ENCODE results near the gene KRTAP5-8.

DNA sequence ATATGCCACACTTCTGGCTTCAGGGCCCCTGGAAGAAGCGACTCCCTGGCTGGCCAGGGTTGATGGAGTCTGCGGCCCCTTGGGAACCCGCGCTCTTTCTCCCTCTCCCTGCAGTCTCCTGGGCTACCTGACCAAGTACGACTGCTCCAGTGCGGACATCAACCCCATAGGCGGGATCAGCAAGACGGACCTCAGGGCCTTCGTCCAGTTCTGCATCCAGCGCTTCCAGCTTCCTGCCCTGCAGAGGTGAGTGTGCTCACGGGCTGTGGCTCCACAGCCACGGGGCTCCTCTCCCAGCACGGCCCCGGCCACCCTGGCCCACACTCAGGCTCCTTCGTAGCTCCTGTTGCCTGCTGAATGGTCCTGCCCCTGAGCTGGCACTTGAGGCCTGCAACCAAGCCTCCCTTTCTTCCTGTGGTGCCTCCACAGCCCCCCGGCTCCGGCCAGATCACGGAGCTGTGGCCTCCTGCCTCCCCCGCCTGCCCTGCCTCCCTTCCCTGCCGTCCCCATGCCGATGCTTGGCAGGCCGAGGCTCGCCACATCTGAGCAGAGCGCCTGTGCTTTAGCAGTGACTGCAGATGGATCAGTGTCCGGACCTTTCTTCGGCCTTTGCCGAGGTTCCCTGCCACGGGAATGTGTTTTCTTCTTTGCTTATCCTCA, 47.0 kb upstream of the KRTAP5-8 start:
- no peak for TF ChIP-seq GATA2 (IDR thresholded peaks at IDR 0.05; ENCODE audit: low read depth, low read length)
- no peak for TF ChIP-seq GATA3 (IDR thresholded peaks at IDR 0.05; ENCODE audit: low read depth, low read length)

Measured in SH-SY5Y (cell line).